Small intestine (tissue), 7 donors: ENCODE data around the gene ADGB. TPM values are rescaled to one million over a fixed set of nuclear protein-coding genes. Genes with fewer than 3 reads are reported as not detected.

ENCODE experiments used
- DNase-seq, 2 donors: peaks; one replicate each; pipeline versions ENCODE4 v3.0.0 to v3.0.0-alpha.2; 2013
- FAIRE-seq: peaks from 2 replicates; lab custom pipeline; 2012; peaks lifted over from hg19 to GRCh38; lab: Jason Lieb, UNC
- H3K27ac ChIP-seq, 3 donors: one replicate each; pipeline ENCODE4 v1.5.1; 2013; ENCODE audit warnings: low read length in 2 of 3, mild to moderate bottlenecking in 2 of 3, control low read depth in 1 of 3, inconsistent platforms in 1 of 3, low read depth in 1 of 3, moderate library complexity in 1 of 3
- H3K27me3 ChIP-seq, 3 donors: one replicate each; pipeline ENCODE4 v1.6.1; 2013; ENCODE audit warnings: low read length in 3 of 3, inconsistent platforms in 1 of 3; ENCODE audit not compliant: control insufficient read depth in 3 of 3, insufficient read depth in 3 of 3
- H3K36me3 ChIP-seq, 3 donors: one replicate each; pipeline ENCODE4 v1.6.1; 2013; ENCODE audit warnings: low read length in 3 of 3, inconsistent platforms in 1 of 3, low read depth in 1 of 3, mild to moderate bottlenecking in 1 of 3, moderate library complexity in 1 of 3; ENCODE audit not compliant: control insufficient read depth in 3 of 3, insufficient read depth in 2 of 3
- H3K4me1 ChIP-seq, 3 donors: one replicate each; pipeline ENCODE4 v1.6.1; 2013; ENCODE audit warnings: low read length in 2 of 3, inconsistent platforms in 1 of 3, low read depth in 1 of 3, mild to moderate bottlenecking in 1 of 3, moderate library complexity in 1 of 3; ENCODE audit not compliant: control insufficient read depth in 3 of 3, insufficient read depth in 2 of 3
- H3K4me3 ChIP-seq, 3 donors: one replicate each; pipeline ENCODE4 v1.5.1; 2013; ENCODE audit warnings: low read length in 3 of 3, control low read depth in 1 of 3, inconsistent platforms in 1 of 3, low read depth in 1 of 3, mild to moderate bottlenecking in 1 of 3, moderate library complexity in 1 of 3
- H3K9me3 ChIP-seq, 2 donors: one replicate each; pipeline ENCODE4 v1.6.1; 2013; ENCODE audit warnings: low read depth in 1 of 2, low read length in 1 of 2; ENCODE audit not compliant: control insufficient read depth in 2 of 2, insufficient read depth in 1 of 2
- WGBS, 3 donors: extraction: QIAGEN DNeasy Blood & Tissue Kit; methylation state at CpG; one replicate each; pipeline ENCODE4 v1.1.7; 2013; 5-methylcytosine and 5-hydroxymethylcytosine counted together
- polyA plus RNA-seq, 4 donors: library from polyadenylated mRNA; stranded (reverse) in 3 of 4; unstranded in 1 of 4; fragments of 200-250 nt in 3 of 4; fragments of 120-200 nt in 1 of 4; gene quantifications; one replicate each; pipeline versions ENCODE4 v1.2.1 to v1.2.3, GENCODE V29; 2013
- donor health status: healthy with polysubstance abuse.
- donor health status: control.
- donor health status: control.
- donor health status: Bipolar disorder and iron deficiency.
- donor health status: healthy.

ADGB gene
- polyA plus RNA-seq, 4 donors = under 0.01 TPM; not detected in 3

DNA sequence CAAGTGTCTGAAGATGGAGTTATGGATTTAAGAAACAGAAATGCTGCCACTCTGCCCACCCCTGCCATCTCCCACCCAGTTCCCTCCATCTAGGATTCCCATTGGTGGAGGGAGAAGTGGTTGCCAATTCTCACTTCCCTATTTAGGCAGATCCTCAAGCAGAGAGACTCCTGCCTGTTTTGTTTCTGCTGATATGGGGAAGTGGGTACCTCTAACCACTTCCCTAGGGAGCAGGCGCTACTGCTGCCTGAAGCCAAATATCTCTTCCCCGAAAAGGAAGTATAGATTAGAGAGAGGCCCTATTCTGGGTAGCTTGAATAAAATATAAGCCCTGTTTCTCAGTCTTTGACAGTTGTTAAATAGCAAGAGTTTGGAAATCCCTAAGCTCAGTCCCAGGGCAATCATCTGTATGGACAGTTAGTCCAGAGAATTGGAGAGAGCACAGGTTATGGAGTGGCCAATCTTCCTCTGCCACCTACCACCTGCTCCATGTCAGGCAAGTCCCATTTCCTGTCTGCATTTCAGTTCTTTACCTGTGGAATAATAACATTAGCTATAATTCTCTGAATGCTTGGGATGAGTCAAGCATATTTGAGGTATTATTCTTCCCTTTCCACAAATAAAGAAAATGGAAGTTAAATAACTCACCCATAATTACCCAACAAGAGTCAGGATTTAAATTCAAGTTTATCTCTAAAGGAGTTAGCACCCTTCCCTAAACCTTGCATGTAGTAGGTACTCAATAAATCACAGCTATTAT is 2.6 kb upstream of the ADGB start:
- H3K36me3 ChIP-seq = no peaks in the 10 kb centered on the region
- DNase-seq (peak in 1 of 2 donors; percentile 1), FAIRE-seq (no peak)
- no peaks in the 10 kb centered on the region for H3K9me3 ChIP-seq
- H3K4me1 ChIP-seq = peaks cover 0 to 2% (median 0%) of the 10 kb centered on the region in 3 donors
- 49 to 62% (median 54%) methylated on average over 2 of the region's 2 CpGs for WGBS, 3 donors
- H3K4me3 ChIP-seq = no peak overlapping the region
- no peak overlapping the region for H3K27ac ChIP-seq
- H3K27me3 ChIP-seq = peaks cover 0 to 9% (median 0%) of the 10 kb centered on the region in 3 donors

DNA sequence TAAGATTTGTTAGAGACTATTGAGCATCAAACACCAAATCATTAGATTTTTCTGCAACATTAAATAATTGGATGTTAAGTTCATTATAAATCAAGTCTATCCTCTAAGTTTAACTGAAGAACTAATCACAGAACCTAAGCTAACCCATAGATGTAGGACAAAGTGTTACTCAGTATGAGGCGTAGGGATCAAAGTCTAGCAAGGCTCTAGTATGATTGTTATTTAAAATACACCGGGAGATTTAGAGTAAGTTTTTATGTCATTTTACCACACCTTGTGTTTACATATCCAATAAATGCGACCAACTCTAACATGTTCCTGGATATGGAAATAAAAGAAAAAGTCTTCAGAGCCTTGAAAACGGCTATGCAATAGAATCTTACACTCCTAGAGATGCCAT is 2.6 kb downstream of the ADGB start:
- FAIRE-seq (no peak), DNase-seq (peak in 1 of 2 donors; percentile 30)
- H3K4me1 ChIP-seq = peaks cover 0 to 2% (median 0%) of the 10 kb centered on the region in 3 donors
- H3K9me3 ChIP-seq = no peaks in the 10 kb centered on the region
- WGBS, 3 donors = 15 to 50% (median 28%) methylated on average over 4 of the region's 4 CpGs
- H3K36me3 ChIP-seq = no peaks in the 10 kb centered on the region
- H3K27ac ChIP-seq = no peak overlapping the region
- peaks cover 0 to 9% (median 0%) of the 10 kb centered on the region in 3 donors for H3K27me3 ChIP-seq
- H3K4me3 ChIP-seq = no peak overlapping the region

DNA sequence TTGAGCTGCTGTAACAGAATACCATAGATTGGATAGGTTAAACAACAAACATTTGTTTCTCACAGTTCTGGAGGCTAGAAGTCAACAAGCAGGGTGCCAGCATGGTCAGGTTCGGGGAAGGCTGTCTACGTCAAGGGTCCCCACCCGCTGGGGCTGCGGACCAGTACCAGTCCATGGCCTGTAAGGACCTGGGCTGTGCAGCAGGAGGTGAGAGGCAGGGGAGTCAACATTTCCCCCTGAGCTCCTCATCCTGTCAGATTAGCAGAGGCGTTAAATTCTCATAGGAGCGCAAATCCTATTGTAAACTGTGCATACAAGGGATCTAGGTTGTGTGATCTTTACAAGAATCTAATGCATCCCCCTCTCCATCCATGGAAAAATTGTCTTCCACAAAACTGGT is 3.8 kb downstream of the ADGB start:
- no peak overlapping the region for H3K4me3 ChIP-seq
- H3K36me3 ChIP-seq = no peaks in the 10 kb centered on the region
- H3K27ac ChIP-seq = no peak overlapping the region
- H3K4me1 ChIP-seq = peaks cover 0 to 2% (median 0%) of the 10 kb centered on the region in 3 donors
- no peak for FAIRE-seq
- WGBS, 3 donors = 71 to 79% (median 76%) methylated on average over 6 of the region's 6 CpGs
- H3K27me3 ChIP-seq = peaks cover 0 to 7% (median 0%) of the 10 kb centered on the region in 3 donors
- H3K9me3 ChIP-seq = no peaks in the 10 kb centered on the region
- no peak for DNase-seq

DNA sequence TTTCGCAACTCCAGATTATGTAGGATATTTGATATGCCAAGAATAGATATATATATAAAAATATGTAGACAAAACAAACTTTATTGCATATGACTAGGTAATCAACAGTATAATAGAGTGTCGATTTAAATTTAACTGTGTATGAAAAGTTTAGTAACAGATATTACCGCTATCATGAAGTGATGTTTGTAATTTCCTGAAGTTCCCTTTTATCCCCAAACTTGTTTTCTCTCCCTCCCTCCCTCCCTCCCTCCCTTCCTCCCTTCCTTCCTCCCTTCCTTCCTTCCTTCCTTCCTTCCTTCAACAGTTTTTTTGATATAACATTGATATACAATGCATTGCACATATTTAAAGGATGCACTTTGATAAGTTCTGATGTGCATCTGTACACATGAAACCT is 15.2 kb downstream of the ADGB start:
- Histone ChIP-seq H3K4me3 (no peak overlapping the region), H3K9me3 (no peaks in the 10 kb centered on the region), H3K4me1 (no peaks in the 10 kb centered on the region), H3K36me3 (no peaks in the 10 kb centered on the region), H3K27me3 (no peaks in the 10 kb centered on the region), H3K27ac (no peak overlapping the region)
- FAIRE-seq (peak; percentile 41), DNase-seq (no peak)
- WGBS, 3 donors = 90 to 94% (median 93%) methylated on average over 3 of the region's 3 CpGs

DNA sequence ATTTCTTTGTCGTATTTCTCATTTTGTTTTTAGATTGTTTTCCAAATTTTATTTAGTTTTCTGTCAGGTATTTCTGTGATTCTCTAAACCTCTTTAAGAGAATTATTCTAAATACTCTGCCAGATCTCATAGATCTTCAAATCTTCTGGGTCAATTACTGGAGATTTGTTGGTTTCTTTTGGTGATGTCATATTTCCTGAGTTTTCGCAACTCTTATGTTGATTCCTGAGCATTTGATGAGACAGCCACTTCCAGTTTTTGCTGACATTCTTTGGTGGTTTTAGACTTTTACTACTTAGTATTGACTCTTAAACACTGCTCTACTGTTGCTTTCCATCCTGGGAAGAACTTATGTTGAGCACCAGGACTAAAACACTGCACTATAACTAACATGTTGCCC is 21.9 kb downstream of the ADGB start:
- FAIRE-seq = no peak

DNA sequence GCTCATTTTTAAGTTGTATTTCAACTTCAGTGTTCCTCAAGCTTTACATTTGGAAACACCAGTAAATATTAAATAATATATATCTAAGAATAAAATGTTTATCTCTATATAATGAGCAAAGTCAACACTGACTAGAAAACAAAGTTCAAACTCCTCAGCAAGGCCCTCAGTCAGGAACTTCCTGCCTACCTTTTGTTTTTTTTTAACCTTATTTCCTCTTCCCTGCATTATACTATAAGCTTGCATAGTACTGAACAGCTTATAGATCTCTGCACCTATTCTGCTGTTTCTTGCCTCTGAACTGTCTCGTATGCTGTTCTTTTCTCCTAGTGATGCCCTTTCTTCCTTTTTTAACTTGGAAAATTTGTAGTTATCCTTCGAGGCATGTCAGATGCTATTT is 29.6 kb downstream of the ADGB start:
- DNase-seq (peak in 1 of 2 donors; percentile 2), FAIRE-seq (no peak)
- Histone ChIP-seq H3K9me3 (no peaks in the 10 kb centered on the region), H3K4me3 (no peak overlapping the region), H3K27me3 (no peaks in the 10 kb centered on the region), H3K4me1 (no peaks in the 10 kb centered on the region), H3K36me3 (no peaks in the 10 kb centered on the region), H3K27ac (no peak overlapping the region)
- WGBS, 3 donors = 76 to 89% (median 79%) methylated on average over 2 of the region's 2 CpGs

More for the DNA sequence above, 21.9 kb downstream of the ADGB start:
- no peak for DNase-seq
- Histone ChIP-seq H3K4me1 (no peaks in the 10 kb centered on the region), H3K4me3 (no peak overlapping the region), H3K27ac (no peak overlapping the region), H3K36me3 (no peaks in the 10 kb centered on the region), H3K27me3 (no peaks in the 10 kb centered on the region), H3K9me3 (peaks cover 0 to 4% of the 10 kb centered on the region in 2 donors)
- WGBS, 3 donors = 89 to 95% (median 93%) methylated on average over 2 of the region's 2 CpGs

DNA sequence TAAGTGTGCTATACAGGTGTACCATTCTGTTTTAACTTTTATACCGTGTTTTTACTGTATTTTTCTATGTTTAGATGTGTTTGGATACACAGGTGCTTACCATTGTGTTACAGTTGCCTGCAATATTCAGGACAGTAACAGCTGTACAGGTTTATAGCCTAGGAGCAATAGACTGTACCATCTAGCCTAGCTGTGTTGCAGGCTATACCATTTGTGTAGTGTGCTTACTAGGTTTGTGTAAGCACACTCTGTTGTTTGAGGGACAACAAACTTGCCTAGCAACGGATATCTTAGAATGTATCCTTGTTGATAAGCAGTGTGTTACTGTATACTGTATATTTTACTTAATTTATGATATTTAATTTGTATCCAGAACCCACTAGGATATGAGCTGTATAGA is 35.2 kb downstream of the ADGB start:
- WGBS, 3 donors = 59 to 82% (median 63%) methylated on average over 2 of the region's 2 CpGs
- DNase-seq (peak in 1 of 2 donors; percentile 1), FAIRE-seq (no peak)
- Histone ChIP-seq H3K4me3 (no peak overlapping the region), H3K4me1 (no peaks in the 10 kb centered on the region), H3K9me3 (no peaks in the 10 kb centered on the region), H3K27me3 (no peaks in the 10 kb centered on the region), H3K36me3 (no peaks in the 10 kb centered on the region), H3K27ac (no peak overlapping the region)

DNA sequence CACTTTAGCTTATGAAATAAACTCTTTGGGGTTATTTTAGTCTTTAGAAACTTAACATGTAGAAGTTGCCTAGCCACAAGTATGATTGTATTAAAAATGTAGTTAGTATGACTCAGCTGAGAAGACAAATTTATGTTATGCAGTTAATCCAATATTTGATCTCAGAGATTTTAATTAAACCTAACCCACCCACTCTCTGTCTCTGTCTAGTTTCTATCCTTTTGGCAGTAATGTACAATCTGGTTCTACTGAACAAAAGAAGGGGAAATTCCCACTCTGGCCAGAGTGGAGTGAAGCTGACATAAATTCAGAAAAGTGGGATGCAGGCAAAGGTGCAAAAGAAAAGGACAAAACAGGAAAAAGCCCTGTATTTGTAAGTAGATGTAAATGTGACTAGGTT is 36.4 kb downstream of the ADGB start:
- no peak for FAIRE-seq
- Histone ChIP-seq H3K27ac (no peak overlapping the region), H3K4me3 (no peak overlapping the region), H3K4me1 (no peaks in the 10 kb centered on the region), H3K9me3 (no peaks in the 10 kb centered on the region), H3K36me3 (no peaks in the 10 kb centered on the region), H3K27me3 (no peaks in the 10 kb centered on the region)
- no peak for DNase-seq

DNA sequence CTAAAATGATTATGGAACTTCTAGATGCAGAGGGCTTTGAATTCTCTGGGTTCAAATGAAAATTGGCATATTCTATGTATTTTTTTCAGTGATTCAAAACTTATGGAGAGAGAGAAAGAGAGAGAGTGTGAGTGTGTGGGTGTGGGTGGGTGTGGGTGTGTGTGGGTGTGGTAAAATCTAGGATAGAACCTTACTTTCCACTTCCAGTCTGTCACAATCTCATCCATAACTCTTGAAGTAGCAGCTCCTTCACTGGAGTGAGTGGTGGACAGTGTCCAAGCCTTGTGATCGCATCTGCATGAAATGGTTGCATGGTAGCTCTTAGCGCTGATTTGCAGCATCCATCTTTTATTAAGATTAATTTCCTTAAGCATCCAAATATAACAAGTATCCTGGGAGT is 37.7 kb downstream of the ADGB start:
- no peaks in the 10 kb centered on the region for H3K36me3 ChIP-seq
- H3K27me3 ChIP-seq = no peaks in the 10 kb centered on the region
- no peak for FAIRE-seq
- H3K9me3 ChIP-seq = no peaks in the 10 kb centered on the region
- DNase-seq = no peak
- no peak overlapping the region for H3K27ac ChIP-seq
- WGBS, 3 donors = 84 to 89% (median 86%) methylated on average over 2 of the region's 2 CpGs
- no peaks in the 10 kb centered on the region for H3K4me1 ChIP-seq
- no peak overlapping the region for H3K4me3 ChIP-seq
